ENCODE results near the gene KCTD16. TPM values are rescaled to one million over a fixed set of nuclear protein-coding genes. Genes with fewer than 3 reads are reported as not detected.
A peak's percentile ranks its signal among the peaks of the same experiment; 100 is the strongest.

The KCTD16 gene
- total RNA-seq, 2 donors from 2014 or later, result 3.4 to 4.3 TPM

DNA sequence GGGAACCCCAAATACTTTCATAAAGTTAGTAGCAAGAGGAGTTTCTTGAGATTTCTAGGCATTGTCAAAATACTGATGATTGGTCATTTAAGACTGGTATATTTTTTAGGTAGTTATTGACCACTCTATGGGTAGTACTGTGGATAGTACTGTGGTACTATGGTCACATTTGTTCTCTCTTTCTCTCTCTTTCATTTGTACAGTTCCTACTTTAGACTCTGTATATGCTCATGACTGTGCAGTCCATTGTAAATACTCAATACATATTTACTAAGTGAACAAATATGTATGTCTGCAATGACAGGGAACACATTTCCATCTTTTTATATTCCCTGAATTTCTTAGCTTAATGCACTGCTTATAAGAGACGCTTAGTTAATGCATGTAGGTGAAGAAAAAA, 215.6 kb downstream of the KCTD16 start:
- Histone ChIP-seq H3K36me3 (replicated peaks in 1 of 2; ENCODE audit: insufficient read depth in 1 of 2, low read depth in 2 of 2) (no peaks in the 10 kb centered on the region), H3K27me3 (no peaks in the 10 kb centered on the region), H3K4me3 (no peak overlapping the region), H3K27ac (no peak overlapping the region), H3K9me3 (peaks cover 0 to 2% (median 0%) of the 10 kb centered on the region in 3 donors), H3K4me1 (peaks cover 24% of the 10 kb centered on the region)
- ATAC-seq (no peak), DNase-seq (no peak)
- TF ChIP-seq, protein P1, sequence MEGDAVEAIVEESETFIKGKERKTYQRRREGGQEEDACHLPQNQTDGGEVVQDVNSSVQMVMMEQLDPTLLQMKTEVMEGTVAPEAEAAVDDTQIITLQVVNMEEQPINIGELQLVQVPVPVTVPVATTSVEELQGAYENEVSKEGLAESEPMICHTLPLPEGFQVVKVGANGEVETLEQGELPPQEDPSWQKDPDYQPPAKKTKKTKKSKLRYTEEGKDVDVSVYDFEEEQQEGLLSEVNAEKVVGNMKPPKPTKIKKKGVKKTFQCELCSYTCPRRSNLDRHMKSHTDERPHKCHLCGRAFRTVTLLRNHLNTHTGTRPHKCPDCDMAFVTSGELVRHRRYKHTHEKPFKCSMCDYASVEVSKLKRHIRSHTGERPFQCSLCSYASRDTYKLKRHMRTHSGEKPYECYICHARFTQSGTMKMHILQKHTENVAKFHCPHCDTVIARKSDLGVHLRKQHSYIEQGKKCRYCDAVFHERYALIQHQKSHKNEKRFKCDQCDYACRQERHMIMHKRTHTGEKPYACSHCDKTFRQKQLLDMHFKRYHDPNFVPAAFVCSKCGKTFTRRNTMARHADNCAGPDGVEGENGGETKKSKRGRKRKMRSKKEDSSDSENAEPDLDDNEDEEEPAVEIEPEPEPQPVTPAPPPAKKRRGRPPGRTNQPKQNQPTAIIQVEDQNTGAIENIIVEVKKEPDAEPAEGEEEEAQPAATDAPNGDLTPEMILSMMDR (IDR thresholded peaks at IDR 0.05), result no peak
- TF ChIP-seq POLR2A (IDR thresholded peaks at IDR 0.05), result no peak
- intact Hi-C loops (cut with DNase I), result no loop called here
- WGBS, 2 donors, result 93 to 100% methylated on average over 1 of the region's 1 CpG

DNA sequence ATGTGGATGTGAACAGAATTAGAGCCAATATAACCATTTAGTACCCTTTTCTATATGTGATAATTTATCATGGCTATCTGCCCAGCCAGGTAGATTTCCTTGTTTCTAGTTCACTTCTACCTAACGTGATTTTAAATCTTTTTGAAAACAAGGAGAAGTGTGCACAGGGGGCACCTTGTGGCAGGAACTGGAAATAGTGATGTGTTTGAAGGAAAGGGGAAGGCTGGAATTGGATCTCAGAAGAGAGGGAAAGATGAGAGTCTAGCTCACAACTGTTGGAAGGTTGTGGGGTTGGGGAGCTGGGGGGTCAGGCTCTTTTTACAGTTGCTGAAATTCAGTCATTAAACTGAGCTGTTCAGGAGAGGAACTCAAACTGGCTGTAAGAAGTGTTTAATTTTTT, 219.5 kb downstream of the KCTD16 start:
- no peak for TF ChIP-seq POLR2A (IDR thresholded peaks at IDR 0.05)
- TF ChIP-seq, protein P1 (IDR thresholded peaks at IDR 0.05), result peak in 6 of 7 experiments; percentile 37 to 65 (median 57)
- peak in 3 of 4 donors; percentile 44 to 61 (median 49) for DNase-seq
- Histone ChIP-seq H3K9me3 (peaks cover 0 to 2% (median 0%) of the 10 kb centered on the region in 3 donors), H3K4me1 (peaks cover 48% of the 10 kb centered on the region), H3K27ac (peak overlapping the region in 1 of 4 donors; percentile 63), H3K36me3 (replicated peaks in 1 of 2; ENCODE audit: insufficient read depth in 1 of 2, low read depth in 2 of 2) (no peaks in the 10 kb centered on the region), H3K27me3 (no peaks in the 10 kb centered on the region), H3K4me3 (no peak overlapping the region)
- peak; percentile 47 for ATAC-seq
- WGBS, 2 donors, result 3 to 9% methylated on average over 1 of the region's 1 CpG
- intact Hi-C loops (cut with DNase I), result no loop called here

DNA sequence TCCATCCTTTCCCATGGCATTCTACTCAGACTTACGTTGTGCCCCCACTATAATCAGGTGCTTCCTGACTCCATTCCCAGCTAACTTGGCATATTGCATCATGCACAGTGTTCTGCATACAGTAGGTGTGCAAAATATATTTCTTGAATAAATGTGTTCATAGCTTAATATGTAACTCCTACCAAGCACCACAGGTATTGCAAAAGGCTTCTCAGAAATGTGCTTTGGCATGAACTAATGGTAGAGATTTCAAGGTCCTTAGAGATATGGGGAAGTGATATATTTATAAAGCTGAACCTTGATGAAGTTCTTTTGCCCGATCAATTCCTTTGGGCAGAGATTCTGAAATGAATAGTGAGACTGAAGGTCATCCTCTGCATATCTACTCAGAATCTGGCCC, 220.4 kb downstream of the KCTD16 start:
- Histone ChIP-seq H3K9me3 (peaks cover 0 to 2% (median 0%) of the 10 kb centered on the region in 3 donors), H3K27ac (peak overlapping the region in 3 of 4 donors; percentile 25 to 63 (median 42)), H3K4me1 (peaks cover 56% of the 10 kb centered on the region), H3K4me3 (no peak overlapping the region), H3K27me3 (no peaks in the 10 kb centered on the region), H3K36me3 (replicated peaks in 1 of 2; ENCODE audit: insufficient read depth in 1 of 2, low read depth in 2 of 2) (no peaks in the 10 kb centered on the region)
- WGBS, 2 donors, result 31 to 36% methylated on average over 2 of the region's 2 CpGs
- intact Hi-C loops (cut with DNase I), result no loop called here
- DNase-seq (no peak), ATAC-seq (peak; percentile 77)
- TF ChIP-seq, protein P1 (IDR thresholded peaks at IDR 0.05), result peak in 1 of 7 experiments; percentile 7
- no peak for TF ChIP-seq POLR2A (IDR thresholded peaks at IDR 0.05)

DNA sequence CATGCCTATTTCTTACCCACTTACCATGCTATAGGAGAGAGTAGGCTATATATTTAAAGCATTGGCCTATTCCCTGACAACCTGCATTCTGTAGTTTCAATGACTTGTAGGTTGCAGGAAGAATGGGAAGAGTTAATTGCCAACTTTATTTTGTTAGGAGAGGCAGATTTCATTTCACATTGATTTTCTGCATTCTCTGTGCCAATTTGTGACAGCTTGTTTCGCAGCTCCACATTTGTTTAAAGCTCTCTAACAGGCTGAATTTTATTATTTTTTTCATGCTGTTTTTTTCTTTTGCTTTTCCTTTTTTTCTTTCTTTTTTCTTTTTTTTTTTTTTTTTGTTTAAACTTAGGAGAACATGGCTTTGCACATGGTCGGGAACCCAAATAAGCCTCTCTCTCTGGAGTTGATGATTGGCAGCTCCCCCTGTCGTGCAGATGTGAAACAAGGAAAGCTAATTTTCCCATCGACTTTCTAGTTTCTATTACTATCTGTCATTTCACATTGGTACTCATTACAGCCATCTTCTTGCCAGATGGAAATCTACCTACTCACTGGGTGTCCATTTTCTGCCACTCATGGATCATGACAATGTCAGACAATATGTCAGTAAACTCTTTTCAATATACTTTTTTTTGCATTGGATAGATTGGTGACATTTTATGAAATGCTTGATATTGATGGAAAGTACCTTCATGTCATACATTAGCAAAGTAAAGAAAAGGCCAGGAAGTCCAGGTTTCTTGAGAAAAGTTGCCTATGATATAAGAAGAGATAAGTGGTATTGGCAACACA, 223.2 kb downstream of the KCTD16 start:
- ATAC-seq (no peak), DNase-seq (peak in 1 of 4 donors; percentile 16)
- 7 to 28% methylated on average over 4 of the region's 4 CpGs for WGBS, 2 donors
- Histone ChIP-seq H3K4me3 (no peak overlapping the region), H3K27me3 (no peaks in the 10 kb centered on the region), H3K36me3 (replicated peaks in 1 of 2; ENCODE audit: insufficient read depth in 1 of 2, low read depth in 2 of 2) (no peaks in the 10 kb centered on the region), H3K4me1 (peaks cover 56% of the 10 kb centered on the region), H3K27ac (no peak overlapping the region), H3K9me3 (peaks cover 0 to 2% (median 0%) of the 10 kb centered on the region in 3 donors)
- TF ChIP-seq, protein P1 (IDR thresholded peaks at IDR 0.05), result peak in 2 of 7 experiments; percentile 7 to 20
- TF ChIP-seq POLR2A (IDR thresholded peaks at IDR 0.05), result no peak
- intact Hi-C loops (cut with DNase I), result no loop called here

Measured in body of pancreas (tissue), 4 donors.